Effector memory CD8-positive, alpha-beta T cell (primary cell): ENCODE data around the gene GRB14.
"Not testable (repeated sequence)": the region's sequence is repeated elsewhere in the genome, so short reads cannot be mapped to it uniquely, and the experiment has no call there.

Experiments used
- ATAC-seq: fragments of 150-1000 bp; cut with Tn5 transposase; replicated peaks from 2 replicates; pipeline ENCODE4 v1.10.0; 2021; ENCODE audit warnings: mild to moderate bottlenecking, moderate library complexity
- DNase-seq, 3 experiments: peaks; one replicate each; pipeline ENCODE4 v3.0.0; 2021
- H3K27ac Mint-ChIP-seq, 2 donors: one replicate each; pipeline ENCODE4 v1.8.0; 2022; ENCODE audit warnings: mild to moderate bottlenecking in 2 of 2, mixed read lengths in 2 of 2, moderate library complexity in 2 of 2
- H3K27me3 Mint-ChIP-seq, 2 donors: one replicate each; pipeline ENCODE4 v1.8.0; 2022; ENCODE audit warnings: mixed read lengths in 2 of 2
- H3K36me3 Mint-ChIP-seq: one replicate; pipeline ENCODE4 v1.8.0; 2022; ENCODE audit warnings: mild to moderate bottlenecking, moderate library complexity, mixed read lengths; ENCODE audit not compliant: insufficient read depth
- H3K4me1 Mint-ChIP-seq, 2 donors: one replicate each; pipeline ENCODE4 v1.8.0; 2022; ENCODE audit warnings: low read depth in 2 of 2, mixed read lengths in 2 of 2
- H3K4me3 Mint-ChIP-seq, 2 donors: one replicate each; pipeline ENCODE4 v1.8.0; 2022; ENCODE audit warnings: mild to moderate bottlenecking in 2 of 2, mixed read lengths in 2 of 2, moderate library complexity in 2 of 2
- H3K9me3 Mint-ChIP-seq, 2 donors: one replicate each; pipeline ENCODE4 v1.8.0; 2022; ENCODE audit warnings: mixed read lengths in 2 of 2

The GRB14 gene

DNA sequence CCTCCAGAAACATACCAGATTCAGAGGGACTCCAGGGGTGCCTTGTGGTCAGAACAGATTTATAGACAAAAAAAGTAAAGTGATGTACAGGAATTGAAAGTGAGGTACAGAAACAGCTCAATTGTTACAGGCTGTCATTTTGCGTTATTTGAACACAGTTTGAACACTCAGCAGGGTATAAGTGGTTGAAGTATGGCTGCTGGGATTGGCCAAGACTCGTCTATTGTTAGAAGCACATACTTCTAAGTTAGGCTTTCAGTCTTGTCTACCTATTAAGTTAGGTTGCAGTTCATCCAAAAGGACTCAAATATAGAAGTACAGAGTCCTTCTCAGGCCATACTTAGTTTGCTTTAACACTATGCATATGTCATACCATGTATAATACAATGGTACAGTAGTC, 21.0 kb upstream of the GRB14 start:
- DNase-seq: no peak
- H3K4me3 Mint-ChIP-seq: no peak overlapping the region
- H3K27ac Mint-ChIP-seq: no peak overlapping the region
- no peak for ATAC-seq
- H3K27me3 Mint-ChIP-seq: no peaks in the 10 kb centered on the region
- H3K4me1 Mint-ChIP-seq: no peaks in the 10 kb centered on the region
- no peaks in the 10 kb centered on the region for H3K36me3 Mint-ChIP-seq
- H3K9me3 Mint-ChIP-seq: peaks cover 4 to 7% of the 10 kb centered on the region in 2 donors

DNA sequence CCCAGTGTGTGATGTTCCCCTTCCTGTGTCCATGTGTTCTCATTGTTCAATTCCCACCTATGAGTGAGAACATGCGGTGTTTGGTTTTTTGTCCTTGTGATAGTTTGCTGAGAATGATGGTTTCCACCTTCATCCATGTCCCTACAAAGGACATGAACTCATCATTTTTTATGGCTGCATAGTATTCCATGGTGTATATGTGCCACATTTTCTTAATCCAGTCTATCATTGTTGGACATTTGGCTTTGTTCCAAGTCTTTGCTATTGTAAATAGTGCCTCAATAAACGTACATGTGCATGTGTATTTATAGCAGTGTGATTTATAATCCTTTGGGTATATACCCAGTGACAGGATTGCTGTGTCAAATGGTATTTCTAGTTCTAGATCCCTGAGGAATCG, 7.0 kb upstream of the GRB14 start:
- H3K4me1 Mint-ChIP-seq, H3K27ac Mint-ChIP-seq, H3K4me3 Mint-ChIP-seq, H3K36me3 Mint-ChIP-seq, DNase-seq, H3K27me3 Mint-ChIP-seq, H3K9me3 Mint-ChIP-seq, ATAC-seq: not testable (repeated sequence)

DNA sequence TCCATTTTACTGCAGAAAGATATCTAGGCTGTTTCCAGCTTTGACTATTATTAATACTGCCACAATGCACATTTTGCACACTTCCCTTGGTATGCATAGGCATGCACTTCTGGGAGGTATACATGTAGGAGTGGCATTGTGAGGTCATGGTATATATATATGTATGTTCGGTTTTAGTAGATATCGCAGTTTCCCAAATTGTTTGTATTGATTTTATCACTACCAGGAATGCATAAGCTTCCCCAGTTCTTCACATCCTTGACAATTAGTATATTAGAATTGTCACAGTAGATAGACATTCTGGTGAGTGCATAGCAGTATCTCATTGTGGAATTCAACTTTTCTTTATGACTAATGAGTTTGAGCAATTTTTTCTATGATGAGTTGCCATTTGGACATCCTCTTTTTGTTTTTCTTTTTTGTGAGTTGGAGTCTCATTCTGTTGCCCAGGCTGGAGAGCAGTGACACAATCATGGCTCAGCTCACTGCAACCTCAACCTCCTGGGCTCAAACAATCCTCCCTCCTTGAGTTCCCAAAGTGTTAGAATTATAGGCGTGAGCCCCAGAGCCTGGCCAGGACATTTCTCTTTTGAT, 4.2 kb upstream of the GRB14 start:
- Mint-ChIP-seq H3K36me3 (no peaks in the 10 kb centered on the region), H3K9me3 (peaks cover 0 to 2% of the 10 kb centered on the region in 2 donors), H3K4me1 (peaks cover 0 to 1% of the 10 kb centered on the region in 2 donors), H3K4me3 (no peak overlapping the region), H3K27ac (no peak overlapping the region), H3K27me3 (no peaks in the 10 kb centered on the region)
- ATAC-seq (no peak), DNase-seq (no peak)

DNA sequence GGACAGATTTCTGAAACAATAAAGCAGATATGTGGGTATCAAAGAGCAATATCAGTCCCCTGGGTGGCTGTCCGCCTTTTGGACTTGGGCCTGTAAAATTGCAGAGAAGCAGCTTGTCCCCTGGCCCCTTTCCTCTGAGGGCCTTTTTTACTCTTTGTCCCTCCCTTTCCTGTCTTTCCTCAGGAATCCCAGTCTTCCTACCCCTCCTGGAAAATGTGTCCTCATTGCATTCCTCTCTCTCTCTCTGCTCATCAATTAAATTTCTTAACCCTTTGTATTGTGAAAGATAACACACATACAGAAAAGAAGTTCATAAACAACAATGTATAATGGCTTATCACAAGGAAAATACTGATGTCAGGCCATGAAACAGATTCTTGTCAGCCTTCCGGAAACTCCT, 3.0 kb upstream of the GRB14 start:
- no peak for DNase-seq

DNA sequence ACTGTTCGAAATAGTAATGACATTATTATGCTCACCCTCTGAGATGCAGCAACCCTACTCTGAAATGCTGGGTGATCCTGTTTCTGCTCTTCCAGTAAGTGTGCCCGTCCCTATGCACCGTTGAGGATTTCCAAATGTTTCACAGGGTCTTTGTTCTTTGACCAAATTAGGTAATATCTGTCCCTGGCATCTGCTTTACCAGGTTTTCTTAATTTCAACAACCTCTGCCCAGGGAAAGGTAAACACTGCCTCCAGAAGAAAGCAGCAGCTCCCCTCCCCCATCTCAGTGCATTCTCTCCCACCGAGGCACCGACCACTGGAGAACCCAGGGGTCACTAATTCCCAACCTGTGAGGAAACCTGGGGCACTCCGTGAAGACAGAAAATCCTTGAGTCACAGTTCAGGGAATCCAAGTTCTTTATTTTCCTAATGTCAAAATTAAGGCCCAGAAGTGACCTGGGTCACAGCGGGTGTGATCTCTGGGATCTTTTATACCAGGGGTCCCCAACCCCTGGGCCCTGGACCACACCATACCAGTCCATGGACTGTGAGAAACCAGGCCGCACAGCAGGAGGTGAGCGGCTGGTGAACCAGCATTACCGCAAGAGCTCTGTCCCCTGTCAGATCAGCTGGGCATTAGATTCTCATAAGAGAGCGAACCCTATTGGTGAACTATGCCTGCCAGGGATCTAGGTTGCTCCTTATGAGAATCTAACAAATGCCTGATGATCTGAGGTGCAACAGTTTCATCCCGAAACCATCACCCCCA, 1.2 kb upstream of the GRB14 start:
- no peak for DNase-seq

More for the DNA sequence above, 3.0 kb upstream of the GRB14 start:
- H3K4me3 Mint-ChIP-seq: no peak overlapping the region
- no peaks in the 10 kb centered on the region for H3K27me3 Mint-ChIP-seq
- ATAC-seq: no peak
- H3K9me3 Mint-ChIP-seq: peaks cover 0 to 3% of the 10 kb centered on the region in 2 donors
- H3K27ac Mint-ChIP-seq: no peak overlapping the region
- H3K36me3 Mint-ChIP-seq: no peaks in the 10 kb centered on the region
- peaks cover 0 to 1% of the 10 kb centered on the region in 2 donors for H3K4me1 Mint-ChIP-seq

DNA sequence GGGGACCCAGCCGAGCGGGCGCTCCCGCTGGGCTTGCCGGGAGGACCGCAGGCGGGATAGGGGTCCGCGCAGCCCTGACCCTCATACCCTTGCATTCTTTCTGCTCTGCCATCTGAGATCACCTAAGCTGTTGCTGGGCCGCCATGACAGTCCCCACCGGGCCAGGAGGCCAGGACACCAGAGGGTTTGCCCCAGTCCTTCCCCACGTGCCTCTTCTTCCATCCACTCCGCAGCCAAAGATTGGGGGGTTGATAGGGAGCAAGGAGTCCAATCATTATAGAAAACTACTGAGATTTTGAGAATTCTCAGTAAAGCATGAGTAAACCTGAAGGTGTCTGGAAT, 453 bp upstream of the GRB14 start:
- Mint-ChIP-seq H3K27ac (no peak overlapping the region), H3K4me1 (peaks cover 0 to 1% of the 10 kb centered on the region in 2 donors), H3K36me3 (no peaks in the 10 kb centered on the region), H3K9me3 (peaks cover 3 to 7% of the 10 kb centered on the region in 2 donors), H3K4me3 (no peak overlapping the region), H3K27me3 (no peaks in the 10 kb centered on the region)
- ATAC-seq: no peak
- no peak for DNase-seq

More for the DNA sequence above, 1.2 kb upstream of the GRB14 start:
- no peak for ATAC-seq
- Mint-ChIP-seq H3K27ac (no peak overlapping the region), H3K36me3 (no peaks in the 10 kb centered on the region), H3K27me3 (no peaks in the 10 kb centered on the region), H3K4me3 (no peak overlapping the region), H3K9me3 (peaks cover 3 to 7% of the 10 kb centered on the region in 2 donors), H3K4me1 (peaks cover 0 to 1% of the 10 kb centered on the region in 2 donors)

DNA sequence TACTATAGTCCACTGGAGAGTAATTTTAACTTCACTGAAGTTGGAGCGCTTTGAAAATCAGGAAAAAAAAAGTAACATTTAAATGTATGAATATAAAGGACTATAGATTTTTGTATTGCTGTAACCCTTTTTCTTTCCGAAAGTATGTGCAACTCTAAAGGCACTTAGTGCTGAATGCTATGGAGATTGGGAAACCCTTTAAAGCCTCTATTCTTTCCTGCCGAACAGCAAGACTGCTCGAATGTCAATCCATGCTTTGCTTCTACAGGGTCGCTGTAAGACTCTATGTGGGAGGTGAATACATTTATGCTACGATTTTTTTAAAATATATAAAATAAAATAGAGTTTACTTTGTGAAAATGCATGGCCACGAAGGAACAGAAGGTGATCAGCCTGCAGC, 825 bp downstream of the GRB14 start:
- ATAC-seq (no peak), DNase-seq (no peak)
- H3K4me3 Mint-ChIP-seq: no peak overlapping the region
- H3K9me3 Mint-ChIP-seq: peaks cover 3 to 7% of the 10 kb centered on the region in 2 donors
- H3K27ac Mint-ChIP-seq: no peak overlapping the region
- no peaks in the 10 kb centered on the region for H3K27me3 Mint-ChIP-seq
- no peaks in the 10 kb centered on the region for H3K36me3 Mint-ChIP-seq
- H3K4me1 Mint-ChIP-seq: peaks cover 0 to 1% of the 10 kb centered on the region in 2 donors

DNA sequence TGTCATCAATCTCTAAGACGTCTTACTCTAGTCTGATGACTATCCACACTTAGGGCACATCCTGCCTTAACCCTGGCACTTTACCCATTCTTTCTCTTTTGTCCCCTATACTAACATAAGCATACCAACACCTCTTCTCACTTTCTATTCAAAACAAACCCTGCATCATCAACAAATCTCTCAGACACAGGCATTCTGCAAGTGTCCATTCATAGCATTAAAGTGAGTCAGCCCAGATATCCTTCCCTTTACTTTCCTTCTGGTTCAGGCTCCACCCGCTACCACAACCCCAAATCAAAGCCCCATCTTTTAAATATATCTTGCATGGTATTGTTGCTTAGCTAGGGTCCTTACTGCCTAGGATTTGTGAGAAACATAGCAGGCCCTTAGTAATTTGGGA, 3.8 kb downstream of the GRB14 start:
- Mint-ChIP-seq H3K27me3 (no peaks in the 10 kb centered on the region), H3K9me3 (peaks cover 2 to 7% of the 10 kb centered on the region in 2 donors), H3K4me1 (peaks cover 0 to 1% of the 10 kb centered on the region in 2 donors), H3K4me3 (no peak overlapping the region), H3K27ac (no peak overlapping the region), H3K36me3 (no peaks in the 10 kb centered on the region)
- ATAC-seq (no peak), DNase-seq (no peak)

DNA sequence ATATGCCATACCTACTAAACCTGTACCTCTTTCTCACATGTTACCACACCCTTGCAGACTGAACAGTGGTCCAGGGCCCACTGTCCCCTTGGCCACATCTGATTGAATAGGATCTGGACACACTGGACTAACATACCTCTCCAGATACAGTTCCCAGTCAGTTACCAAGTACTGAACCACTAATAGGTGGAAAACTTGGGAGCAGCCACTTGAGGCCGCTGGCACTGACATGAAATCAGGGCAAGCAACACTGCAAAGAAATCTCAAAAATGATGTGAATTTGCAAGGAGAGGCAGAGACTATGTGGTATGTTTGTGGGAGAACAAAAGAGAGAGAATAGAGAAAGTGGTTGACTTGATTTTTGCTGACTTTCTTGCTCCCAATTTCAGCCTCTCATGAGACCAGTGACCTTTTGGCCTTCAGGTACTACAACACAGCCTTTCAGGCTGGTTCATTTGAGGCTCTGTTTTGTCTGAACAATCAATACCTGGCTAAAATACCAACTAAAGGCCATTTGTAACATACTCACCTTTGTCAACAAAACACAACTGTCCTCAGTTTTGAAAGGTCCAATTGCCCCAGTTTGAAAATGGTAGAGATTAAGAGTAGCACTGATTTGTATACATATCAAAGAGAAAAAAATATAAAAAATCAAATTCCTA, 7.8 kb downstream of the GRB14 start:
- Mint-ChIP-seq H3K9me3 (peaks cover 0 to 3% of the 10 kb centered on the region in 2 donors), H3K36me3 (no peaks in the 10 kb centered on the region), H3K27me3 (no peaks in the 10 kb centered on the region), H3K4me3 (no peak overlapping the region), H3K27ac (no peak overlapping the region), H3K4me1 (no peaks in the 10 kb centered on the region)
- no peak for ATAC-seq
- no peak for DNase-seq

DNA sequence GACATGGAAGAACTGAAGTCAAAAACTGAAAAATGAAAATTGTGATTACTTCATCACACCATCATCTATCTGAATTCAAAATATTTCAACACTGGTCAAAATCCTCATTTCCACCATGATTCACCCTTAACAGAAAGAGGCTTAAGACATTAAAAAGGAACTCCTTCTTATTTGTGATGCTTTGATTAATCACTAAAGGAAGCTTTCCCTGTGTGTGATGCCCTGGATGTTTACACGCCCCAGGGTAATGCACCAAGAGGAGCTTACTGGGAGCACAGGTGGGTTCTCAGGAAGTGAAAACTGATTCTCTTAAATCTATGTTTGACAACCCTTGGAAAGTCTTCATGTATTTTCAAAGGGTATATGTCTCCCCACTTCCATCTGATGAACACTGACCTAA, 11.5 kb downstream of the GRB14 start:
- Mint-ChIP-seq H3K4me3 (no peak overlapping the region), H3K36me3 (no peaks in the 10 kb centered on the region), H3K4me1 (no peaks in the 10 kb centered on the region), H3K9me3 (peaks cover 4 to 6% of the 10 kb centered on the region in 2 donors), H3K27ac (no peak overlapping the region), H3K27me3 (no peaks in the 10 kb centered on the region)
- no peak for ATAC-seq
- DNase-seq: no peak

DNA sequence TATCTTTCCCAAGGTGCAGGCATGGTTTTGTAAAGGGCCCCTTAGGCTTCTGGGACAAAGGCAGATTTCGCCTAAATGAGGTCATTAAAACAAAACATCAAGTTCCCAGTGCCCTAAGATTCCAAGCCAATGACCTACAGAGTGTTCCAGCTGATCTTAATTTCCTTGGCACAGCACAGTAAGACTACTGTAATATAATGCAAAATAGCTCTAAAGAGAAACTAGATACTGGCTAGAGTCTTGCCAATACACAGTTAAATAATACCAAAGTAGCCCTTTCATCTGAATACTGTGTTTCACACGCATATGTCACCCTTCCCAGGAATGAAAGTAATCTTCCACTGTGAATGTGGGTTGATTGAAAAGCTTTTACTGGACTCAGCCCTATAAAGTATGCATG, 14.7 kb downstream of the GRB14 start:
- H3K27me3 Mint-ChIP-seq: no peaks in the 10 kb centered on the region
- H3K36me3 Mint-ChIP-seq: no peaks in the 10 kb centered on the region
- peaks cover 4 to 11% of the 10 kb centered on the region in 2 donors for H3K9me3 Mint-ChIP-seq
- no peak for DNase-seq
- ATAC-seq: no peak
- H3K4me1 Mint-ChIP-seq: no peaks in the 10 kb centered on the region
- H3K4me3 Mint-ChIP-seq: no peak overlapping the region
- H3K27ac Mint-ChIP-seq: no peak overlapping the region

DNA sequence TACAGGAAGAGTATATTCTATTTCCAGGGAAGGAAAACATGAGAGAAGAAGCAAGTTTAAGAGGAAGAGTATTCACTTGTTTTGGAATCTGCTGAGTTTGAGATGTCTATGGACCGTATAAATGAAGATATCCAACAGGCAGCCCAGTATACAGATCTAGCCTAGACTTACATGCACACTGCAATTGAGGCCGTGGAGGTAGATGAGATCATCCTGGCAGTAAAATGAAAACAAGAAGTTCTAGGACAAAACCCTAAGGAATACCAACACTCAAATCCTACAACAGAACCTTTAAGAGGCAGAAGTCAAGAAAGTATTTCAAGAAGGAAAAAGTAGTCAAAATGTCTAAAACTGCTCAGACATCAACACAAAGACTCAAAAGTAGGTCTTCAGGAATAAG, 16.0 kb downstream of the GRB14 start:
- ATAC-seq: no peak
- no peaks in the 10 kb centered on the region for H3K27me3 Mint-ChIP-seq
- H3K4me1 Mint-ChIP-seq: no peaks in the 10 kb centered on the region
- no peak overlapping the region for H3K4me3 Mint-ChIP-seq
- H3K36me3 Mint-ChIP-seq: no peaks in the 10 kb centered on the region
- peaks cover 4 to 11% of the 10 kb centered on the region in 2 donors for H3K9me3 Mint-ChIP-seq
- no peak overlapping the region for H3K27ac Mint-ChIP-seq
- DNase-seq: no peak

DNA sequence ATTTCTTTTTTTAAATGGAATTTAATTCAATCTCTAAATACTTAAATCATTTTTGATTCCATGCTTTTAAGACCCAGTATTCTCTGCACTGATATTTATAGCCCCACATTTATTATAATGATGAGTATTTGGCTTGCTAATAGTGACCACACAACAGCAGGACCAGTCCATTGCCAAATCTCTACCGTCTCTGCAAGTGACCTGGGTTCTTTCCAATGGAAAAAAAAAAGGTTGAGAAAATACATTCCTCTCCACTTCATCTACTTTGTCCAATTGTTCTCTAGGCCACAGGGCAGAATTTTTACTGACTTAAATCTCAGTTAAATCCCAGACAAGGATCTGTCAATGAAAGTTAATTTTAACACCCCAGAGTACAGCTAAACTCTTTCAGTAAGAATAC, 20.5 kb downstream of the GRB14 start:
- ATAC-seq (no peak), DNase-seq (no peak)
- Mint-ChIP-seq H3K36me3 (no peaks in the 10 kb centered on the region), H3K9me3 (peaks cover 7 to 19% of the 10 kb centered on the region in 2 donors), H3K4me1 (no peaks in the 10 kb centered on the region), H3K27ac (no peak overlapping the region), H3K27me3 (no peaks in the 10 kb centered on the region), H3K4me3 (no peak overlapping the region)
